HepG2 (cell line): ENCODE measurements around the gene MAMLD1. TPM values are rescaled to one million over a fixed set of nuclear protein-coding genes. Genes with fewer than 3 reads are reported as not detected.

Source experiments
- ATAC-seq: fragments of 200-7000 bp; cut with Tn5 transposase; 3 replicates; pipeline ENCODE4 v1.9.1; 2020; ENCODE audit warnings: mild to moderate bottlenecking, moderate library complexity
- BruUV-seq: library from RNA; stranded (reverse); fragments of 400-500 nt; replicated peaks from 2 replicates; lab custom pipeline; 2021; lab: Mats Ljungman, UMichigan
- CTCF ChIA-PET: fragments of 300-600 bp; formaldehyde crosslinking; extraction: SDS; loops from one replicate; lab custom pipeline; 2021; ENCODE audit warnings: low total read pairs, inconsistent platforms, low intra/inter-chr PET ratio; lab: Yijun Ruan, JAX
- POLR2A ChIA-PET: fragments of 350-600 bp; sonication (Branson Sonifier 250); formaldehyde crosslinking; loops from one replicate; lab custom pipeline; 2020; ENCODE audit warnings: antibody characterized with exemption, inconsistent platforms; lab: Yijun Ruan, JAX
- DNase-seq: peaks from one replicate; pipeline ENCODE4 v3.0.0-alpha.2; 2015; ENCODE audit warnings: low spot score
- FAIRE-seq: peaks from 3 replicates; lab custom pipeline; 2011; peaks lifted over from hg19 to GRCh38; lab: Jason Lieb, UNC
- H2AFZ ChIP-seq: one replicate; pipeline ENCODE4 v1.6.1; 2011; ENCODE audit warnings: low read length, inconsistent platforms
- H3K27ac ChIP-seq: fragments of 300-600 bp; 3 replicates; pipeline ENCODE4 v1.8.0; 2011; ENCODE audit warnings: mixed run types, mild to moderate bottlenecking, mixed read lengths, low read length, inconsistent platforms; ENCODE audit not compliant: insufficient read depth; ENCODE audit errors: extremely low read length
- H3K27me3 ChIP-seq, 2 experiments: fragments of 200-600 bp in 1 of 2; 2 replicates in 1 of 2; 3 replicates in 1 of 2; pipeline versions ENCODE4 v1.6.0 to v1.8.0; 2011; ENCODE audit warnings: low read length in 2 of 2, mild to moderate bottlenecking in 2 of 2, moderate library complexity in 2 of 2, inconsistent platforms in 1 of 2; ENCODE audit not compliant: insufficient read depth in 2 of 2, control insufficient read depth in 1 of 2
- H3K36me3 ChIP-seq, 2 experiments: fragments of 200-600 bp in 1 of 2; replicated peaks in 1 of 2; 2 replicates in 1 of 2; 3 replicates in 1 of 2; pipeline versions ENCODE4 v1.5.1 to v1.8.0; 2011; ENCODE audit warnings: low read length in 2 of 2, inconsistent platforms in 1 of 2; ENCODE audit not compliant: insufficient read depth in 2 of 2, control insufficient read depth in 1 of 2
- H3K4me1 ChIP-seq: 2 replicates; pipeline ENCODE4 v1.5.1; 2012; ENCODE audit warnings: low read length, inconsistent platforms; ENCODE audit not compliant: insufficient read depth
- H3K4me2 ChIP-seq: 2 replicates; pipeline ENCODE4 v1.6.0; 2011; ENCODE audit warnings: low read depth, low read length, inconsistent platforms
- H3K4me3 ChIP-seq, 3 experiments: fragments of 200-600 bp in 1 of 3; sonication (generic), shearing (Covaris generic) in 1 of 3; replicated peaks in 1 of 3; 2 replicates each; pipeline ENCODE4 v1.5.1; 2011 to 2016; ENCODE audit warnings: low read length in 3 of 3, inconsistent platforms in 2 of 3, low read depth in 2 of 3, mild to moderate bottlenecking in 2 of 3, control low read depth in 1 of 3, mixed read lengths in 1 of 3; ENCODE audit not compliant: insufficient read depth in 1 of 3
- H3K79me2 ChIP-seq: one replicate; pipeline ENCODE4 v1.6.1; 2011; ENCODE audit warnings: low read length, inconsistent platforms; ENCODE audit not compliant: insufficient read depth
- H3K9ac ChIP-seq: 2 replicates; pipeline ENCODE4 v1.6.0; 2011; ENCODE audit warnings: mild to moderate bottlenecking, low read depth, low read length, inconsistent platforms; ENCODE audit not compliant: insufficient read depth
- H3K9me3 ChIP-seq: 2 replicates; pipeline ENCODE4 v1.5.1; 2012; ENCODE audit warnings: mild to moderate bottlenecking, low read length
- H4K20me1 ChIP-seq: 2 replicates; pipeline ENCODE4 v1.6.0; 2011; ENCODE audit warnings: inconsistent platforms, mild to moderate bottlenecking, low read length, moderate library complexity; ENCODE audit not compliant: insufficient read depth
- CBX5 ChIP-seq: sonication (generic); formaldehyde crosslinking; IDR thresholded peaks from 2 replicates; pipeline ENCODE4 v1.4.0; 2020; ENCODE audit warnings: missing genetic modification reagents, borderline replicate concordance
- ISL2 ChIP-seq: sonication (generic); formaldehyde crosslinking; IDR thresholded peaks from 2 replicates; pipeline ENCODE4 v1.5.0; 2020; ENCODE audit warnings: missing genetic modification reagents
- MLLT10 ChIP-seq: sonication (generic); formaldehyde crosslinking; IDR thresholded peaks from 2 replicates; pipeline ENCODE4 v1.4.0; 2020; ENCODE audit warnings: missing genetic modification reagents
- MYPOP ChIP-seq: sonication (generic); formaldehyde crosslinking; IDR thresholded peaks from 2 replicates; pipeline ENCODE4 v1.8.1; 2023; ENCODE audit warnings: mild to moderate bottlenecking, moderate library complexity, missing genetic modification reagents
- NFYC ChIP-seq: IDR thresholded peaks from 2 replicates; pipeline ENCODE4 v1.6.1; 2016; ENCODE audit warnings: missing genetic modification reagents, missing compliant biosample characterization
- NRL ChIP-seq: sonication (generic); formaldehyde crosslinking; IDR thresholded peaks from 2 replicates; pipeline ENCODE4 v1.5.0; 2020; ENCODE audit warnings: missing genetic modification reagents, mild to moderate bottlenecking, moderate library complexity, borderline replicate concordance
- SNRNP70 ChIP-seq: fragments of 200-400 bp; formaldehyde crosslinking; IDR thresholded peaks from 2 replicates; pipeline ENCODE4 v1.6.1; 2017; ENCODE audit warnings: mild to moderate bottlenecking, low read depth, low read length, moderate library complexity
- TOPORS ChIP-seq: sonication (generic); formaldehyde crosslinking; IDR thresholded peaks from 2 replicates; pipeline ENCODE4 v1.8.0; 2023; ENCODE audit warnings: mild to moderate bottlenecking, missing genetic modification reagents
- TRIM24 ChIP-seq: sonication (generic); formaldehyde crosslinking; IDR thresholded peaks from 2 replicates; pipeline ENCODE4 v1.8.0; 2022; ENCODE audit warnings: mild to moderate bottlenecking, missing genetic modification reagents
- ZNF367 ChIP-seq: sonication (generic); formaldehyde crosslinking; IDR thresholded peaks from 2 replicates; pipeline ENCODE4 v1.4.0; 2020; ENCODE audit warnings: missing genetic modification reagents, borderline replicate concordance
- ZNF441 ChIP-seq: sonication (generic); formaldehyde crosslinking; IDR thresholded peaks from 2 replicates; pipeline ENCODE4 v1.7.0; 2021; ENCODE audit warnings: missing genetic modification reagents, borderline replicate concordance
- ZNF777 ChIP-seq: sonication (generic); formaldehyde crosslinking; IDR thresholded peaks from 2 replicates; pipeline ENCODE4 v1.4.0; 2020; ENCODE audit warnings: missing genetic modification reagents
- ZSCAN12 ChIP-seq: sonication (generic); formaldehyde crosslinking; IDR thresholded peaks from 2 replicates; pipeline ENCODE4 v1.9.0; 2021; ENCODE audit warnings: mild to moderate bottlenecking, missing genetic modification reagents
- ZSCAN21 ChIP-seq: sonication (generic); formaldehyde crosslinking; IDR thresholded peaks from 2 replicates; pipeline ENCODE4 v1.8.0; 2022; ENCODE audit warnings: mild to moderate bottlenecking, missing genetic modification reagents, moderate library complexity, borderline replicate concordance
- in situ Hi-C: cut with HindIII; loops from 2 replicates; pipeline ENCODE4 v1.10.0; 2017; ENCODE audit warnings: low pct_unique_long_range_greater_than_20kb; ENCODE audit not compliant: extremely low pct_ligation_motif_present
- intact Hi-C: fragments of 100-400 bp; cut with micrococcal nuclease; formaldehyde crosslinking; loops from one replicate; pipeline ENCODE4 v1.10.0; 2022; ENCODE audit not compliant: unreplicated experiment
- polyA plus RNA-seq, 8 experiments: library from polyadenylated mRNA; depleted of rRNA in 3 of 8; stranded (reverse) in 7 of 8; unstranded in 1 of 8; fragments of >200 nt; fragmentation: Illumina TruSeq in 4 of 8; extraction: Trizol in 4 of 8; gene quantifications; 2 replicates each; pipeline versions ENCODE4 v1.2.1 to v1.2.3, GENCODE V29; 2011 to 2016; ENCODE audit warnings: low read depth in 4 of 8, missing spikeins in 1 of 8, mixed read lengths in 1 of 8; ENCODE audit not compliant: insufficient read depth in 1 of 8
- total RNA-seq, 5 experiments: library from RNA; depleted of rRNA; stranded (reverse); fragments of >200 nt; fragmentation: Illumina TruSeq; extraction: Trizol; gene quantifications; 2 replicates each; pipeline ENCODE4 v1.2.3, GENCODE V29; 2016; ENCODE audit warnings: low read depth in 1 of 5
- TF ChIP-seq, protein P1 (sequence below): sonication (generic); formaldehyde crosslinking; IDR thresholded peaks from 2 replicates; pipeline ENCODE4 v1.9.0; 2021; ENCODE audit warnings: missing genetic modification reagents, mild to moderate bottlenecking, borderline replicate concordance
- TF ChIP-seq, protein P2 (sequence below): sonication (generic); formaldehyde crosslinking; IDR thresholded peaks from 2 replicates; pipeline ENCODE4 v1.4.0; 2020; ENCODE audit warnings: mild to moderate bottlenecking, missing genetic modification reagents
- TF ChIP-seq, protein P3 (sequence below): sonication (generic); formaldehyde crosslinking; IDR thresholded peaks from 2 replicates; pipeline ENCODE4 v1.5.0; 2020; ENCODE audit warnings: missing genetic modification reagents
- TF ChIP-seq, protein P4 (sequence below): IDR thresholded peaks from 2 replicates; pipeline ENCODE4 v1.6.1; 2016; ENCODE audit warnings: missing compliant biosample characterization, missing genetic modification reagents, borderline replicate concordance
- TF ChIP-seq, protein P5 (sequence below): sonication (generic); formaldehyde crosslinking; IDR thresholded peaks from 2 replicates; pipeline ENCODE4 v1.8.0; 2022; ENCODE audit warnings: mild to moderate bottlenecking, missing genetic modification reagents

MAMLD1 gene
- total and polyA plus RNA-seq, 2 of the 13 experiments (the other 11 are each of a cell fraction or from before 2014, with no cell fraction given) = not detected

DNA sequence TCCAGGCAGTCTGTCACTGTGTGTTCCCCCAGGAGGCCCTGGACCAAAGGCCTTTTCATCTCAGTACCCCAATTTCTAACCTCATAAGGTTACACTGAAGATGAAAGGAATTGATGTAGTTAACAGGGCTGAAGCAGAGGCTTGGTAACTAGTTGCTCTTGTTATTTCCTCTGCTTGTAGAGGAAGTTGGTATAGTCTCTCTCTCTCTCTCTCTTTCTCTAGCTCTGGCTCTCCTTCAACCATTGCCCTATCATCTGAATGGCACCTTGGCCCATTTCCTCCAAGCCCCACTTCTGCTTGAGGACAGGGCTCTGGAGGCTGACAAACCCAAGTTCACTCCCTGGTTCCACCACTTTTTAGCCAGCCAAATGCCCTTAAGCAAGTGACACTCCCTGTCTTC is 96.1 kb downstream of the MAMLD1 start:
- no peaks in the 10 kb centered on the region for H3K79me2 ChIP-seq
- intact Hi-C loops = no loop called here
- DNase-seq = no peak
- in situ Hi-C loops = no loop called here
- H3K27ac ChIP-seq = no peak overlapping the region
- no peak overlapping the region for H3K9ac ChIP-seq
- H3K4me1 ChIP-seq = no peaks in the 10 kb centered on the region
- H3K36me3 ChIP-seq = no peaks in the 10 kb centered on the region
- H4K20me1 ChIP-seq = no peaks in the 10 kb centered on the region
- H2AFZ ChIP-seq = no peak overlapping the region
- ChIA-PET POLR2A (no interaction called here), CTCF (no interaction called here)
- H3K9me3 ChIP-seq = no peaks in the 10 kb centered on the region
- no peak overlapping the region for H3K4me3 ChIP-seq
- no peak overlapping the region for H3K4me2 ChIP-seq
- ATAC-seq = no peak
- no peaks in the 10 kb centered on the region; a peak in 1 of 5 replicates for H3K27me3 ChIP-seq
- FAIRE-seq = no peak
- no TSS peak for BruUV-seq
- no peak for TF ChIP-seq CBX5
- TF ChIP-seq, protein P1, sequence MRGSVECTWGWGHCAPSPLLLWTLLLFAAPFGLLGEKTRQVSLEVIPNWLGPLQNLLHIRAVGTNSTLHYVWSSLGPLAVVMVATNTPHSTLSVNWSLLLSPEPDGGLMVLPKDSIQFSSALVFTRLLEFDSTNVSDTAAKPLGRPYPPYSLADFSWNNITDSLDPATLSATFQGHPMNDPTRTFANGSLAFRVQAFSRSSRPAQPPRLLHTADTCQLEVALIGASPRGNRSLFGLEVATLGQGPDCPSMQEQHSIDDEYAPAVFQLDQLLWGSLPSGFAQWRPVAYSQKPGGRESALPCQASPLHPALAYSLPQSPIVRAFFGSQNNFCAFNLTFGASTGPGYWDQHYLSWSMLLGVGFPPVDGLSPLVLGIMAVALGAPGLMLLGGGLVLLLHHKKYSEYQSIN (CRISPR knock-in tag) = no peak
- TF ChIP-seq MYPOP (CRISPR knock-in tag) = no peak
- no peak for TF ChIP-seq ZSCAN12 (CRISPR knock-in tag)
- TF ChIP-seq, protein P2, sequence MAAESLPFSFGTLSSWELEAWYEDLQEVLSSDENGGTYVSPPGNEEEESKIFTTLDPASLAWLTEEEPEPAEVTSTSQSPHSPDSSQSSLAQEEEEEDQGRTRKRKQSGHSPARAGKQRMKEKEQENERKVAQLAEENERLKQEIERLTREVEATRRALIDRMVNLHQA (CRISPR knock-in tag) = no peak
- no peak for TF ChIP-seq ZNF367 (CRISPR knock-in tag)
- no peak for TF ChIP-seq MLLT10 (CRISPR knock-in tag)
- no peak for TF ChIP-seq TOPORS
- no peak for TF ChIP-seq ZNF777 (CRISPR knock-in tag)
- TF ChIP-seq, protein P3, sequence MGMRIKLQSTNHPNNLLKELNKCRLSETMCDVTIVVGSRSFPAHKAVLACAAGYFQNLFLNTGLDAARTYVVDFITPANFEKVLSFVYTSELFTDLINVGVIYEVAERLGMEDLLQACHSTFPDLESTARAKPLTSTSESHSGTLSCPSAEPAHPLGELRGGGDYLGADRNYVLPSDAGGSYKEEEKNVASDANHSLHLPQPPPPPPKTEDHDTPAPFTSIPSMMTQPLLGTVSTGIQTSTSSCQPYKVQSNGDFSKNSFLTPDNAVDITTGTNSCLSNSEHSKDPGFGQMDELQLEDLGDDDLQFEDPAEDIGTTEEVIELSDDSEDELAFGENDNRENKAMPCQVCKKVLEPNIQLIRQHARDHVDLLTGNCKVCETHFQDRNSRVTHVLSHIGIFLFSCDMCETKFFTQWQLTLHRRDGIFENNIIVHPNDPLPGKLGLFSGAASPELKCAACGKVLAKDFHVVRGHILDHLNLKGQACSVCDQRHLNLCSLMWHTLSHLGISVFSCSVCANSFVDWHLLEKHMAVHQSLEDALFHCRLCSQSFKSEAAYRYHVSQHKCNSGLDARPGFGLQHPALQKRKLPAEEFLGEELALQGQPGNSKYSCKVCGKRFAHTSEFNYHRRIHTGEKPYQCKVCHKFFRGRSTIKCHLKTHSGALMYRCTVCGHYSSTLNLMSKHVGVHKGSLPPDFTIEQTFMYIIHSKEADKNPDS (CRISPR knock-in tag) = no peak
- TF ChIP-seq, protein P4, sequence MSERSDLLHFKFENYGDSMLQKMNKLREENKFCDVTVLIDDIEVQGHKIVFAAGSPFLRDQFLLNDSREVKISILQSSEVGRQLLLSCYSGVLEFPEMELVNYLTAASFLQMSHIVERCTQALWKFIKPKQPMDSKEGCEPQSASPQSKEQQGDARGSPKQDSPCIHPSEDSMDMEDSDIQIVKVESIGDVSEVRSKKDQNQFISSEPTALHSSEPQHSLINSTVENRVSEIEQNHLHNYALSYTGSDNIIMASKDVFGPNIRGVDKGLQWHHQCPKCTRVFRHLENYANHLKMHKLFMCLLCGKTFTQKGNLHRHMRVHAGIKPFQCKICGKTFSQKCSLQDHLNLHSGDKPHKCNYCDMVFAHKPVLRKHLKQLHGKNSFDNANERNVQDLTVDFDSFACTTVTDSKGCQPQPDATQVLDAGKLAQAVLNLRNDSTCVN (CRISPR knock-in tag) = no peak
- no peak for TF ChIP-seq ZSCAN21 (CRISPR knock-in tag)
- no peak for TF ChIP-seq ZNF441 (CRISPR knock-in tag)
- no peak for TF ChIP-seq ISL2 (CRISPR knock-in tag)
- TF ChIP-seq TRIM24 (CRISPR knock-in tag) = no peak
- TF ChIP-seq NRL (CRISPR knock-in tag) = no peak
- TF ChIP-seq NFYC (CRISPR knock-in tag) = no peak
- TF ChIP-seq, protein P5, sequence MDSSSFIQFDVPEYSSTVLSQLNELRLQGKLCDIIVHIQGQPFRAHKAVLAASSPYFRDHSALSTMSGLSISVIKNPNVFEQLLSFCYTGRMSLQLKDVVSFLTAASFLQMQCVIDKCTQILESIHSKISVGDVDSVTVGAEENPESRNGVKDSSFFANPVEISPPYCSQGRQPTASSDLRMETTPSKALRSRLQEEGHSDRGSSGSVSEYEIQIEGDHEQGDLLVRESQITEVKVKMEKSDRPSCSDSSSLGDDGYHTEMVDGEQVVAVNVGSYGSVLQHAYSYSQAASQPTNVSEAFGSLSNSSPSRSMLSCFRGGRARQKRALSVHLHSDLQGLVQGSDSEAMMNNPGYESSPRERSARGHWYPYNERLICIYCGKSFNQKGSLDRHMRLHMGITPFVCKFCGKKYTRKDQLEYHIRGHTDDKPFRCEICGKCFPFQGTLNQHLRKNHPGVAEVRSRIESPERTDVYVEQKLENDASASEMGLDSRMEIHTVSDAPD (CRISPR knock-in tag) = no peak
- TF ChIP-seq SNRNP70 = no peak
